ENCODE measurements around the gene PBX3. TPM values are rescaled to one million over a fixed set of nuclear protein-coding genes. Genes with fewer than 3 reads are reported as not detected.

PBX3 gene
- total and polyA plus RNA-seq, 4 donors: 7.3 to 18.9 (median 11.1) TPM

DNA sequence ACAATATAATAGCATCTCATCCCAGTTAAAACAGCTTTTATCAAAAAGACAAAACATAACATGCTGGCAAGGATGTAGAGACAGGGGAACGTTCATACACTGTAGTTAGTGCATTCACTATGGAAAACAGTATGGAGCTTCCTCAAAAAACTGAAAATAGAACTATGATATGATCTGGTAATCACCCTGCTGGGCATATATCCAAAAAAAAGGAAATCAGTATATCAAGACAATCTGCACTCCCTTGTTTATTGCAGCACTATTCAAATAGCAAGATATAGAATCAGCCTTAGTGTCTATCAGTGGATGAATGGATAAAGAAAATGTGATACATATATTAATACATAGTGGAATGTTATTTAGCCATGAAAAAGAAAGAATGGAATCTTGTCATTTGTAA lies 88.5 kb downstream of the PBX3 start (continued):
- TF ChIP-seq, protein P1, sequence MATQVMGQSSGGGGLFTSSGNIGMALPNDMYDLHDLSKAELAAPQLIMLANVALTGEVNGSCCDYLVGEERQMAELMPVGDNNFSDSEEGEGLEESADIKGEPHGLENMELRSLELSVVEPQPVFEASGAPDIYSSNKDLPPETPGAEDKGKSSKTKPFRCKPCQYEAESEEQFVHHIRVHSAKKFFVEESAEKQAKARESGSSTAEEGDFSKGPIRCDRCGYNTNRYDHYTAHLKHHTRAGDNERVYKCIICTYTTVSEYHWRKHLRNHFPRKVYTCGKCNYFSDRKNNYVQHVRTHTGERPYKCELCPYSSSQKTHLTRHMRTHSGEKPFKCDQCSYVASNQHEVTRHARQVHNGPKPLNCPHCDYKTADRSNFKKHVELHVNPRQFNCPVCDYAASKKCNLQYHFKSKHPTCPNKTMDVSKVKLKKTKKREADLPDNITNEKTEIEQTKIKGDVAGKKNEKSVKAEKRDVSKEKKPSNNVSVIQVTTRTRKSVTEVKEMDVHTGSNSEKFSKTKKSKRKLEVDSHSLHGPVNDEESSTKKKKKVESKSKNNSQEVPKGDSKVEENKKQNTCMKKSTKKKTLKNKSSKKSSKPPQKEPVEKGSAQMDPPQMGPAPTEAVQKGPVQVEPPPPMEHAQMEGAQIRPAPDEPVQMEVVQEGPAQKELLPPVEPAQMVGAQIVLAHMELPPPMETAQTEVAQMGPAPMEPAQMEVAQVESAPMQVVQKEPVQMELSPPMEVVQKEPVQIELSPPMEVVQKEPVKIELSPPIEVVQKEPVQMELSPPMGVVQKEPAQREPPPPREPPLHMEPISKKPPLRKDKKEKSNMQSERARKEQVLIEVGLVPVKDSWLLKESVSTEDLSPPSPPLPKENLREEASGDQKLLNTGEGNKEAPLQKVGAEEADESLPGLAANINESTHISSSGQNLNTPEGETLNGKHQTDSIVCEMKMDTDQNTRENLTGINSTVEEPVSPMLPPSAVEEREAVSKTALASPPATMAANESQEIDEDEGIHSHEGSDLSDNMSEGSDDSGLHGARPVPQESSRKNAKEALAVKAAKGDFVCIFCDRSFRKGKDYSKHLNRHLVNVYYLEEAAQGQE (IDR thresholded peaks at IDR 0.05): no peak
- TF ChIP-seq JUND (IDR thresholded peaks at IDR 0.05): no peak
- no peak for TF ChIP-seq RXRA (IDR thresholded peaks at IDR 0.05)
- no peak for TF ChIP-seq SP1 (IDR thresholded peaks at IDR 0.05)
- no peak for TF ChIP-seq YY1 (IDR thresholded peaks at IDR 0.05)
- no peak for TF ChIP-seq NR2F2 (IDR thresholded peaks at IDR 0.05)

DNA sequence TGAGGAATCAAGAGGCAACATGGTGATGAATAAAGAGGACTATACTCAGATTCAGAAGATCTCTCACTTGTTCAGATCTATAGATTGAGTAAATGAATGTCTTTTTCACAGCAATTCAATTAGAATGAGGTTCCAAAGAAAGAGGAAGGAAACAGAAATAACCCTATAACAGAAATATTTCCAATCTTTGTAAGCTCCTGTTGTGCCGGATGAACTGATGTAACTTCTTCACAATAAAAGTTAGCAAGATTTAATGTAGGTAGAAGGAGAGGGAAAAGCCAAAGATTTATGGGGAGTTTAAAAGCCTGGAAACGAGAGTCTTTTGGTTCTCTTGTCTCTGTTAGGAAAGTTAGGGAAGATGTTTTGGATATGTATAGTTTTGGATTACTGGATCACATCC lies 92.1 kb downstream of the PBX3 start:
- Histone ChIP-seq H3K4me3 (ENCODE audit: low read depth in 1 of 3, low read length in 3 of 3) (no peak overlapping the region), H3K9ac (ENCODE audit: low read depth in 1 of 2, low read length in 2 of 2) (no peak overlapping the region), H3K36me3 (ENCODE audit: control insufficient read depth in 4 of 4, insufficient read depth in 3 of 4, low read depth in 1 of 4, low read length in 3 of 4) (no peaks in the 10 kb centered on the region), H3K27me3 (ENCODE audit: control insufficient read depth in 4 of 4, insufficient read depth in 4 of 4, low read length in 3 of 4) (no peaks in the 10 kb centered on the region), H3K27ac (ENCODE audit: low read depth in 1 of 2, low read length in 2 of 2) (no peak overlapping the region), H3K9me3 (ENCODE audit: control insufficient read depth in 4 of 4, low read length in 3 of 4) (no peaks in the 10 kb centered on the region), H3K4me1 (ENCODE audit: control insufficient read depth in 4 of 4, insufficient read depth in 4 of 4, low read length in 3 of 4) (peaks cover 0 to 1% (median 0%) of the 10 kb centered on the region in 4 donors)
- TF ChIP-seq RAD21 (IDR thresholded peaks at IDR 0.05) (no peak), FOXA1 (IDR thresholded peaks at IDR 0.05) (no peak), RXRA (IDR thresholded peaks at IDR 0.05) (no peak), NR2F2 (IDR thresholded peaks at IDR 0.05) (no peak), JUND (IDR thresholded peaks at IDR 0.05) (no peak), GABPA (IDR thresholded peaks at IDR 0.05 in 1 of 2, conservative IDR thresholded peaks at IDR 0.05 in 1 of 2) (no peak), YY1 (IDR thresholded peaks at IDR 0.05) (no peak), FOXA2 (IDR thresholded peaks at IDR 0.05) (no peak), TAF1 (conservative IDR thresholded peaks at IDR 0.05) (no peak), SP1 (IDR thresholded peaks at IDR 0.05) (no peak), EGR1 (IDR thresholded peaks at IDR 0.05; ENCODE audit: low read depth in 2 of 2) (no peak)
- TF ChIP-seq, protein P1 (IDR thresholded peaks at IDR 0.05): no peak
- TF ChIP-seq, protein P2, sequence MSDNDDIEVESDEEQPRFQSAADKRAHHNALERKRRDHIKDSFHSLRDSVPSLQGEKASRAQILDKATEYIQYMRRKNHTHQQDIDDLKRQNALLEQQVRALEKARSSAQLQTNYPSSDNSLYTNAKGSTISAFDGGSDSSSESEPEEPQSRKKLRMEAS (IDR thresholded peaks at IDR 0.05): no peak
- TF ChIP-seq, protein P3, sequence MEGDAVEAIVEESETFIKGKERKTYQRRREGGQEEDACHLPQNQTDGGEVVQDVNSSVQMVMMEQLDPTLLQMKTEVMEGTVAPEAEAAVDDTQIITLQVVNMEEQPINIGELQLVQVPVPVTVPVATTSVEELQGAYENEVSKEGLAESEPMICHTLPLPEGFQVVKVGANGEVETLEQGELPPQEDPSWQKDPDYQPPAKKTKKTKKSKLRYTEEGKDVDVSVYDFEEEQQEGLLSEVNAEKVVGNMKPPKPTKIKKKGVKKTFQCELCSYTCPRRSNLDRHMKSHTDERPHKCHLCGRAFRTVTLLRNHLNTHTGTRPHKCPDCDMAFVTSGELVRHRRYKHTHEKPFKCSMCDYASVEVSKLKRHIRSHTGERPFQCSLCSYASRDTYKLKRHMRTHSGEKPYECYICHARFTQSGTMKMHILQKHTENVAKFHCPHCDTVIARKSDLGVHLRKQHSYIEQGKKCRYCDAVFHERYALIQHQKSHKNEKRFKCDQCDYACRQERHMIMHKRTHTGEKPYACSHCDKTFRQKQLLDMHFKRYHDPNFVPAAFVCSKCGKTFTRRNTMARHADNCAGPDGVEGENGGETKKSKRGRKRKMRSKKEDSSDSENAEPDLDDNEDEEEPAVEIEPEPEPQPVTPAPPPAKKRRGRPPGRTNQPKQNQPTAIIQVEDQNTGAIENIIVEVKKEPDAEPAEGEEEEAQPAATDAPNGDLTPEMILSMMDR (IDR thresholded peaks at IDR 0.05; ENCODE audit: low read depth, low read length, missing input control): no peak
- TF ChIP-seq, protein P4, sequence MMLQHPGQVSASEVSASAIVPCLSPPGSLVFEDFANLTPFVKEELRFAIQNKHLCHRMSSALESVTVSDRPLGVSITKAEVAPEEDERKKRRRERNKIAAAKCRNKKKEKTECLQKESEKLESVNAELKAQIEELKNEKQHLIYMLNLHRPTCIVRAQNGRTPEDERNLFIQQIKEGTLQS (IDR thresholded peaks at IDR 0.05): no peak
- TF ChIP-seq, protein P5, sequence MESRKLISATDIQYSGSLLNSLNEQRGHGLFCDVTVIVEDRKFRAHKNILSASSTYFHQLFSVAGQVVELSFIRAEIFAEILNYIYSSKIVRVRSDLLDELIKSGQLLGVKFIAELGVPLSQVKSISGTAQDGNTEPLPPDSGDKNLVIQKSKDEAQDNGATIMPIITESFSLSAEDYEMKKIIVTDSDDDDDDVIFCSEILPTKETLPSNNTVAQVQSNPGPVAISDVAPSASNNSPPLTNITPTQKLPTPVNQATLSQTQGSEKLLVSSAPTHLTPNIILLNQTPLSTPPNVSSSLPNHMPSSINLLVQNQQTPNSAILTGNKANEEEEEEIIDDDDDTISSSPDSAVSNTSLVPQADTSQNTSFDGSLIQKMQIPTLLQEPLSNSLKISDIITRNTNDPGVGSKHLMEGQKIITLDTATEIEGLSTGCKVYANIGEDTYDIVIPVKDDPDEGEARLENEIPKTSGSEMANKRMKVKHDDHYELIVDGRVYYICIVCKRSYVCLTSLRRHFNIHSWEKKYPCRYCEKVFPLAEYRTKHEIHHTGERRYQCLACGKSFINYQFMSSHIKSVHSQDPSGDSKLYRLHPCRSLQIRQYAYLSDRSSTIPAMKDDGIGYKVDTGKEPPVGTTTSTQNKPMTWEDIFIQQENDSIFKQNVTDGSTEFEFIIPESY (IDR thresholded peaks at IDR 0.05): no peak
- DNase-seq (ENCODE audit: low spot score): no peak
- WGBS: 84% methylated on average over 2 of the region's 2 CpGs
